ENCODE results near the gene HARS1.
"Not testable (repeated sequence)": the region's sequence is repeated elsewhere in the genome, so short reads cannot be mapped to it uniquely, and the experiment has no call there.

Gene HARS1, protein sequence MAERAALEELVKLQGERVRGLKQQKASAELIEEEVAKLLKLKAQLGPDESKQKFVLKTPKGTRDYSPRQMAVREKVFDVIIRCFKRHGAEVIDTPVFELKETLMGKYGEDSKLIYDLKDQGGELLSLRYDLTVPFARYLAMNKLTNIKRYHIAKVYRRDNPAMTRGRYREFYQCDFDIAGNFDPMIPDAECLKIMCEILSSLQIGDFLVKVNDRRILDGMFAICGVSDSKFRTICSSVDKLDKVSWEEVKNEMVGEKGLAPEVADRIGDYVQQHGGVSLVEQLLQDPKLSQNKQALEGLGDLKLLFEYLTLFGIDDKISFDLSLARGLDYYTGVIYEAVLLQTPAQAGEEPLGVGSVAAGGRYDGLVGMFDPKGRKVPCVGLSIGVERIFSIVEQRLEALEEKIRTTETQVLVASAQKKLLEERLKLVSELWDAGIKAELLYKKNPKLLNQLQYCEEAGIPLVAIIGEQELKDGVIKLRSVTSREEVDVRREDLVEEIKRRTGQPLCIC

DNA sequence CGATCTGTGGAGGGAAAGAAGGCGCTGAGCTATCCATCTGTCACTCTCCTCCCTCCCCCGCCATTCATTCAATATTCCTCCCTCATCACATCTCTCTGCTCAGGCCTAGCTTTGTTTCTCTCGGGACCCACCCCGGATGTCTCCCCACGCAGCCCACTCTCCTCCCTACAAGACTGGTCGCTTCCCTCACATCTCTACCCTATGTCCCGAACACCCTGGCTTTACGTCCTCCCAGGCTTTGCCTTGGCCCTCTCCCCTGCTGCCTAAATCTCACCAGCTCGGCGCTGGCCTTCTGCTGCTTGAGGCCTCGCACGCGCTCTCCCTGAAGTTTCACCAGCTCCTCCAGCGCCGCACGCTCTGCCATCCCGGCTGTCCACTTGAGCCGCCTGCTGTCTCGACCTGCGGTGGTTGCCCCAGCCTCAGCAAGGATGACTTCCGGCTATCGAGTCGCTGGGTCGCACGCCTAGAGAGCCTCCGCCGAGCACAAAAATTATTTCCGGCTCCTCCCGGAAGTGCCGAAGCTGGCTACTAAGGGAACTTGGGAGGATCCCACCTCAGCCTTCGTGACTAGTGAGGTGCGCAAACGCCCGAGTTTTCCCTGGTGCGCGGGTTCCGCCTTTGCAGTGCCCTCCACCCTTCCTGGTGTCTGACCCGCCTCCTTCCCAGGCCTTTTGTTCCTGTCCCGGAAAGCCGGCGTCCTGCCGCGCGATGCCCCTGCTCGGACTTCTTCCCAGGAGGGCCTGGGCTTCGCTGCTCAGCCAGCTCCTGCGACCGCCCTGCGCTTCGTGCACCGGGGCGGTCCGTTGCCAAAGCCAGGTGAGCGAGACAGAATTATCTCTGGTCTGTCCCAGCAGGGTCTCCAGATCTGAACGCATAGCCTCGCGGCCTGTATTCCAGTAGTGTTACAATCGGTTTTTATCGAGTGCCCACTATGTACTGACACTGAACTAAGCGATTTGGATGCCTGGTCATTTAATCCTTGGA lies at the start of gene HARS1, which contains the start of gene HARS2:
HARS1 (minus strand) TSS at position 430 of the 984 bp plus-strand sequence; CDS start at position 364, 66 bp downstream.
HARS2 (plus strand) TSS at position 515 of the 984 bp plus-strand sequence; CDS start at position 709, 194 bp downstream.
- peak; percentile 59 for DNase-seq (ENCODE audit: low read depth)

DNA sequence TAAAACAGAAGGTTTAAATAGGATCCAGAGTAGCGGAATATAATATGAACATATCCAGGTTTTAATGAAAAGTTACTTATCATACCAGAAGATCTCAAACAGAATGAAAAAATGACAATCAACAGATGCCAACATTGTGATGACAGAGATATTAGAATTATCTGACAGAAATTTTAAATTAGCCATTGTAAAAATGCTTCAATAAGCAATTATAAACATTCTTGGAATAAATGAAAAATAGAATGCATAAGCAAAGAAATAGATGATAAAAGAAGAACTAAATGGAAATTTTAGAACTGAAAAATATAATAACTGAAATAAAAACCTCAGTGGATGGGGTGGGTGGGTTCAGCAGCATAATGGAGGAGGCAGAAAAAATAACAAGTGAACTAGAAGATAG lies 46.3 kb upstream of the HARS1 start:
- no peak for DNase-seq (ENCODE audit: low read depth)

DNA sequence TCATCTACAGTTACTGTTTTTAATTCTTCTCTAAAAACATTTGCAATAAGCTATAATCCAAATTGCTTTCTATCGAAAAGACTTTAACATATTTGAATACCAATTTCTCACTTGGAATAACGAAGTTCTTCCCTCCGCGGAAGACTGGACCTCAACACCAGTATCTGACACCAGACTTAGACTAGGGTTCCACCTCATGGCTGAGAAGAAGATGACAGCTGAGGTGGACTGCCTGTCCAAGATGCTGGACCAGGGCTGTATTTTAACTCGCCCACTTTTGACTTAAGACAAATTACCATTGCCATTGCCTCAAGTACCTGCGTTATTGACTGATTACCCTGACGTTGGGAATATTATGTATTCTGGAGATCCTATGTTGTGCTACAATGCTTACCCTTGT lies 43.2 kb upstream of the HARS1 start:
- DNase-seq (ENCODE audit: low read depth), result no peak

DNA sequence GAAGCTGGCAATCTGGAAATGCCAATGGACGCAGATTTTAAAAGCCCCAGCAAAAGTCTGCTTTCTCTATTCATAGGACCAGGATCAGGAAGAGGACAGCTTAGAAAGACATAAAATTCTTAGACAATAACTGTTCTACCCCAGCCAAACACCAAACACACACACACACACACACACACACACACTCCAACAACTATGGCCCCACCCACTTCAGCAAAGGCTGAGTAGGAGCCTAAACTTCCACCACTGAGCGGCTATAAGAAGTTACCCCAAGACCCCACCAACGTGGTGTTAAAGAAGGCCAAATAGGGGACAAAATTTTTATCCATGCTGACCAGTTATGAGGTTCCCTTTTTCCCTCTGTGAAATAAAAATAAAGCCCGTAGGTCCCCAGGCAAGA lies 41.9 kb upstream of the HARS1 start:
- DNase-seq (ENCODE audit: low read depth), result no peak

DNA sequence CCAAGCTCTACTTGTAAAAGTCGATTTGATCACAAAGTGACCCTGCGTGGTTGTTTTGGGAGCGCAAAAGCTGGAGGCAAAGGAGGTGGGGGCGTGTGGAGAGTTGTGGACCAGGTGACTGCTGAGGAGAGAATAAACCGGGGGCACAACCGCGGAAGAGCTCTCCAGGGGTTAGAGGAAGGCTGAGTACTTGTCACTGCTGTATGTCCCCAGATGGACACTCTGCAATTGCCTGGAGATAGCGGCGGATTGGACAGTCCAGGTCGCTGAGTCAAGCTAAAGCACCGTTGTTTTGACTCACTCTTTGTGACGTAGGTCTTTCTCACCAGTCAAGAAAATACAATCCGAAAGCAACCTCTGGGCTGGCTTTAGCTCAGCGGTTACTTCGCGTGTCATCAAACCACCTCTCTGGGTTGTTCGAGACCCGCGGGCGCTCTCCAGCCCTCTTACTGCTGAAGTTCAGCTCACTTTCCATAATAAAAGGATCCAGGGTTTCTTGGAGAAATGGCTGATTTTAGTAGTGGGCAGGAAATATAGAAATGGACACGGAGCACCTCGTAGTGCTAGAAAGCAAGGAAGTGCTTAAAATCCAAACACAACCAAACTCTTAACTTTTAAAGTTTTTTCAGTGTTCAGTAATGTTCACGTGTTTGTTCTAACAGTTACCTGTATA lies 34.8 kb upstream of the HARS1 start:
- DNase-seq (ENCODE audit: low read depth), result peak; percentile 64

DNA sequence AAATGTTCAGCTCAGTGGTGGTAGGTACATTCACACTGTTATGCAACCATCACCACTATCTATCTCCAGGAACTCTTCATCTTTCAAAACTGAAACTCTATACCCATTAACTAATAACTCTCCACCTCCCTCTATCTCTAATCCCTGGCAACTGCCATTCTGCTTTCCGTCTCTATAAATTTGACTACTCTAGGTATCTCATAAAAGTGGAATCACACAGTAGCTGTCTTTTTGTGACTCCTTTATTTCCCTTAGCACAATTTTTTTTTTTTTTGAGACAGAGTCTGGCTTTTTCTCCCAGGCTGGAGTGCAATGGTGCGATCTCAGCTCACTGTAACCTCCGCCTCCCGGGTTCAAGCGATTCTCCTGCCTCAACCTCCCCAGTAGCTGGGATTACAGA lies 30.2 kb upstream of the HARS1 start:
- not testable (repeated sequence) for DNase-seq (ENCODE audit: low read depth)

DNA sequence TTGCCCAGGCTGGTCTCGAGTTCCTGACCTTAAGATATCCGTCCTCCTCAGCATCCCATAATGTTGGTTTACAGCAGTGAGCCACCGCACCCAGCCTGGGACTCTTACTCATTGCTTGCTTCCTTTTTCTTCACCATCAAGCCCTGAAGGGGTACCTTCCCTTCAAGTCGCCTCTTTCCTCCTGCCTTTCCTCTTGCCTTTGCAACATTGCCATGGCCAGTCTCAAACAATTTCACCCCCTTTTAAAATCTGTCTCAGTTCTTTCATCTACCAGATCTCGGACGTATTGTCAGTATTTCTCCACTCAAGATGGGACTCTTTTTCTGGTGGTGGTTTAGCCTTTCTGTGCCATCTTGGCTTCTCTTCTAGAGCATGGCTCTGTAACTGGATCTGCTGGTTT lies 29.6 kb upstream of the HARS1 start:
- not testable (repeated sequence) for DNase-seq (ENCODE audit: low read depth)

DNA sequence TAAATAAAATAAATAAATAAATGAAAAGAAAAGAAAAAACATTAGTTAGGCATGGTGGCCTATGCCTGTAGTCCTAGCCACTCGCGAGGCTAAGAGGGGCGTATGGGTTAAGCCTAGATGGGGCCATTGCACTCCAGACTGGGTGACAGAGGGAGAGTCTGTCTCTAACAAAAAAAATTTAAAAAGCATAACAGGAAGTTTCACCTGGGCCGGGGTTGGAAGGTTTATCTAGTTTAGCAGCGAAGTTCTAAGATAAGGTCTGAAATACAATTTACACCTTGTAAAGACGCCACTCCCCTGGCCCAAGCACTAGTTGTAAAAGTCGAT lies 27.1 kb upstream of the HARS1 start:
- no peak for DNase-seq (ENCODE audit: low read depth)

DNA sequence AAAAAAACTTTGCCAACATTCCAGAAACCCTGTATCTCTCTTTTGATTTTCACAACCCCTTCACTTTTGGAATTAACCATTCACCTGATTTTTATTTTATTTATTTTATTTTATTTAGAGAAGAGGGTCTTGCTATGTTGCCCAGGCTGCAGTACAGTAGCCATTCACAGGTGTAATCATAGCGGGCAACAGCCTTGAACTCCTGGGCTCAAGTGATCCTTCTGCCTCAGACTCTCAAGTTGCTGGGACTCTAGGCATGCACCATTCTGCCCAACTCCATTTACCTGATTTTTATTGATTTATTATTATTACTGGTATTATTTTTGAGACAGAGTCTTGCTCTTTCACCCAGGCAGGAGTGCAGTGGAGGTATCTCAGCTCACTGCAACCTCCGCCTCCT lies 25.1 kb upstream of the HARS1 start:
- not testable (repeated sequence) for DNase-seq (ENCODE audit: low read depth)

DNA sequence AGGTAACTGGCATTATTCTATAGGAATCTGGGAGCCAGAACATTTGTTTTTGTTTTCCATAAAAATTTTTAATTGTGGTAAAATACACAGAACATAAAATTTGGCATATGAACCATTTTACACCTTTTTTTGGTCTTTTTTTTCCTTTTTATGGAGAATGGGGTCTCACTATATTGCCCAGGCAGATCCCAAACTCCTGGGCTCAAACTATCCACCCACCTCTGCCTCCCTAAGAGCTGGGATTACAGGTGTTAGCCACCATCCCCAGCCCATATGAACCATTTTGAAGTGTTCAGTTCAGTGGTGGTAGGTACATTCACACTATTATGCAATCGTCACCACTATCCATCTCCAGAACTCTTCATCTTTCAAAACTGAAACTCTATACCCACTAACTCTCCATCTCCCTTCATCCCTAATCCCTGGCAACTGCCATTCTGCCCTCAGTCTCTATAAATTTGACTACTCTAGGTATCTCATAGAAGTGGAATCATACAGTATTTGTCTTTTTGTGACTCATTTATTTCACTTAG lies 22.5 kb upstream of the HARS1 start:
- DNase-seq (ENCODE audit: low read depth), result no peak

DNA sequence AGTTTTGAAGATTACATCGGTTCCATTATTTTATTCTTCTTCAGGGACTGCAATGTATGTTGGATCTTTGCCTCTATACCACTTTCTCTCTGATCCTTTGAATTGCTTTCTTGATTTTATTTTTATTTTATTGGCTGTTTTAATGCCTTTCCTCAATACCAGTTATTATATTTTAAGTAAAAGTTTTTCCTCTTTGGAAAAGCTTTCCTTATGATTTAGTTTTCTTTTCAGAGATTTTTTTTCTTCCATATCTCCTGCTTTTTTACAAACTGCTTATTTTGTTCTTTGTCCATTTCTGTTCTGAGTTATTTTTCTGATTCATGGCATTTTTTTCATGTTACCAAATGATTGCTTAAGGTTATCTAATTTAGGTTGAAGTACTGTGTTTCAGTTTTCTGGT lies 20.6 kb upstream of the HARS1 start:
- no peak for DNase-seq (ENCODE audit: low read depth)

DNA sequence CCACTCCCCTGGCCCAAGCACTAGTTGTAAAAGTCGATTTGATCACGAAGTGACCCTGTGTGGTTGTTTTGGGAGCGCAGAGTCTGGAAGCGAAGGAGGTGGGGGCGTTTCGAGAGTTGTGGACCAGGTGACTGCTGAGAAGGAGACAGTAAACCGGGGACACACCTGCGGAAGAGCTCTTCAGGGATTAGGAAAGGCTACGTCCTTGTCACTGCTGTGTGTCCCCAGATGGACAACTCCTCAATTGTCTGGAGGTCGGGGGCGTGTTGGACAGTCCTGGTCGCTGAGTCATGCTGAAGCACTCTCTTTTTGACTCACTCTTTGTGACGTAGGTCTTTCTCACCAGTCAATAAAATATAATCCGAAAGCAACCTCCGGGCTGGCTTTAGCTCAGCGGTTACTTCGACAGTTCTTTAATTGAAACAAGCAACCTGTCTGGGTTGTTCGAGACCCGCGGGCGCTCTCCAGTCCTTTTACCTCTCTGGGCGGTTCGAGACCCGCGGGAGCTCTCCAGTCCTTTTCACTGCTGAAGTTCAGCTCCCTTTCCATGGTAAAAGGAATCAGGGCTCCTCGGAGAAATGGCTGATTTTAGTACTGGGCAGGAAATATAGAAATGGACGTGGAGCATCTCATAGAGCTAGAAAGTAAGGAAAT lies 19.9 kb upstream of the HARS1 start:
- DNase-seq (ENCODE audit: low read depth), result peak; percentile 63

DNA sequence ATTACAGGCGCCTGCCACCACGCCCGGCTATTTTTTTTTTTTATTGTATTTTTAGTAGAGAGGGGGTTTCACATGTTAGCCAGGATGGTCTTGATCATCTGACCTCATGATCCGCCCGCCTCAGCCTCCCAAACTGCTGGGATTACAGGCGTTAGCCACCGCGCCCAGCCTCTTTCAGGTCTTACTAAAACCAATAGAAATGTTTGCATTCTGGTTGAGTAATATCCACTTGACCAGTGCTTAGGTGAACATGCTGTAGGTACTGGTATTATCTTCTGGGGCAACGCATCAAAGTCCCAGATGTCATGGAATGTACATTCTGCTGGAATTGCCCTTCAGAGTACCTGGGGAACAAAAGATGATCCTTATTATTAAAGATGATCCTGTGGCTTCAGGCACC lies 17.6 kb upstream of the HARS1 start:
- not testable (repeated sequence) for DNase-seq (ENCODE audit: low read depth)

DNA sequence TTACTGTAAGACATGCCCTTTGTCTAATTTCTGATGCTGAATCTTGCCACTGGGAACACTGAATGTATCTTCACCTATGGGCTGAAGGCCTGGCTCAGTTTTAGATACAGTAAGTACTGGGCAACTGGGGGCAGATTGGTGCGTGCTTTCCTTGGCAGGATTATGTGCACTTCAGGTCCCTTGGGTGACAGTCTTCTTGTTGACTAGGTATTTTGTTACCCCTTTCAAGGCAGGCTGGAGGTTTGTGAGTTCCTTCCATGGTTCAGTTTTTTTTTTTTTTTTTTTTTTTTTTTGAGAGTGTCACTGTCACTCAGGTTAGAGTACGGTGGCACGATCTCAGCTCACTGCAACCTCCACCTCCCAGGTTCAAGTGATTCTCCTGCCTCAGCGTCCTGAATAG lies 16.6 kb upstream of the HARS1 start:
- no peak for DNase-seq (ENCODE audit: low read depth)

DNA sequence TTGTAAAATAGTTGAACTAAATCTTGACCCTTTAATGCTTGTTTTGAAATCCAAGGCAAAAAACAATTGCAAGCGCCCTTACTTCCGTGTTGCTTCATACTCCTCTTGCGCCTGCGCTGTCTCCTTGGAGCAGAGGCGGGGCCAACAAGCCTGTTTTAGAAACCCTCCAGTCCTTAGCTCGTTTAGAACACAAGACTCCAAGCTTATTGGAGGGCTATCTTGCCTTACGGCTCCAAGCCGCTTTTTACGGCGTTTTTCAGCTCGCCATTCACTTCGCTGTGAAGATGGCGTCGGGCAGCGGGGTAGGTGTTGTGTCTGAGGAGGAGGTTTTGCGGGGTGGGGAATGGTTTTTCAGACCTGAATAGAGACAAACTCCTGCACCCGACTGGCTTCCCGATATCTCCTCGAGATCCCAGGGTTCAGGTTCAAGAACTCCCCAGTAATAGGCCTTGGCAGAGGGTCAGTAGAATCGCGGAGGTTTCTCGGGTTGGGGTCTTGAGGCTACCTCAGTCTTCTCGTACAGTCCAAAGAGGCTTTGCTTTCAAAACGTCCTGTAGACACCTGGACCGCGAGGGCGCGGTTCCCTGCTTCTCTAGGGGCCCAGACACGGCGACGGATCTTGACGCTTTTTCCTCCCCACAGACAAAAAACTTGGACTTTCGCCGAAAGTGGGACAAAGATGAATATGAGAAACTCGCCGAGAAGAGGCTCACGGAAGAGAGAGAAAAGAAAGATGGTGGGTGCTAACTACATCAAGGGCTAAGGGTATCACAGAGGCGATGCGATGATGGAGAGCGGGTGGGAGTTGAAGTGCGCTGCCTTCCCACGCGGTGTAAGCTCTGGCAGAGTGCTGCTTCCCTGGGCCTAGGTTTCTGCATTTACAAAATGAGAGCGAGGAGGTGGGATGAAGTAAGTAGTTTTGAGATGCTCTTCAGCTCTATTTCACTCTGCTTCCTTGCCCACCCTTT lies 9.3 kb upstream of the HARS1 start, which contains the start of gene ZMAT2:
ZMAT2 (plus strand) TSS at position 271 of the 968 bp plus-strand sequence; CDS start at position 285, 14 bp downstream.
- peak; percentile 69 for DNase-seq (ENCODE audit: low read depth)

DNA sequence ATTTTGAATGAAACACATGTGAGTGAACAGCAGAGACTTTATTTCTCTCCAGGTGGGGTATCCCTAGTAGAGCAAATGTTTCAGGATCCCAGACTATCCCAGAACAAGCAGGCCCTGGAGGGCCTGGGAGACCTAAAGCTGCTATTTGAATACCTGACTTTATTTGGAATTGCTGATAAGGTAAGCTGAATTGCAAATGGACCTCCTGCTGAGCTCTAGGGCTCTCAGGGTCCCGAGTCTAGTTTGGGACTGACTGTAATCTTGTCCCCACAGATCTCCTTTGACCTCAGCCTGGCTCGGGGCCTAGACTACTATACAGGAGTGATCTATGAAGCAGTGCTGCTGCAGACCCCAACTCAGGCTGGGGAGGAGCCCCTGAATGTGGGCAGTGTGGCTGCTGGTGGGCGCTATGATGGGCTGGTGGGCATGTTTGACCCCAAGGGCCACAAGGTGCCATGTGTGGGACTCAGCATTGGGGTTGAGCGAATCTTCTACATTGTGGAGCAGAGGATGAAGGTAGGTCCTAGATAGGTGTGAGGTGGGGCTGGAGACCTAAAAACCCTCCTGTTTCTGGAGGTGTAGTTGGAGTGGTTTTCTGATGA lies 5.8 kb upstream of the HARS1 start:
- no peak for DNase-seq (ENCODE audit: low read depth)

DNA sequence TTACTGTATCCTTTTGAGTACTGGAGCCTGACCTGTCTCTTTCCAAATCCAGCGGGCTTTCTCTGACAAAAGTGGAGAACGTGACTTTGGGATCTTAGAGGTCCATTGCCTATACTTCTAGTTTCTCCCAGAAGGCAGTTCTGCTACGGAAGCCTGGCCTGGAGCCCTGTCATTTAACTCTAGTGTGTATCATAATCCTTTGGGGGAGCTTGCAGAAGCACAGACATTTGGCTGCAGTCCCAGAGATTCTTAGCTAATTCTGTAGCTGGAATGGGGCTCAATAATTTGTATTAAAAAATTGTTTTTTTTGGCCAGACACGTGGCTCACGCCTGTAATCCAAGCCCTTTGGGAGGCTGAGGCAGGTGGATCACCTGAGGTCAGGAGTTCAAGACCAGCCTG lies 3.1 kb upstream of the HARS1 start:
- DNase-seq (ENCODE audit: low read depth), result no peak

DNA sequence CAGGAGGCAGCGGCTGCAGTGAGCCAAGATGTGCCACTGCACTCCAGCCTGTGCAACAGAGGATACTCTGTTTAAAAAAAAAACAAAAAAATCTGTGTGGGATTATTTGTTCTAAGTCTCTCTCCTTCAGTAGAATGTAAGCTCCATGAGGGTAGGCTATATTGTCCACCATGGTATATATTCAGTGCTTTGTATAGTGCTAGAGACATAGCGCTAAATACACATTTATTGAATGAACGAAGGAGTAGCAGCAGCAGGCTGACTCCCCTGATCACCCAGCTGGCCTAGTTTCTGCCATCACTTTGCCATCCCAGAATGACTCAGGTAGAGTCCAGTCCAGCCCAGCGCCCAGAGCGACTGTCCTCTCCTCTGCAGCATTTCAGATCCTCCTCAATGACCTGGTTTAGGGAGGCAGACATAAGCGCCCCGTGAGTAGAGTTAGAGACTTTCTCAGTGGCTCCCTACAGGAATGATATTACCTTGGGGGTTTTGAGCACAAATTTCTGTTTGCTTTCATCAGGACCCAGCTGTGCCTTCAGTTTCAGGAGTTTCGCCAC lies 716 bp downstream of the HARS1 start:
- no peak for DNase-seq (ENCODE audit: low read depth)

DNA sequence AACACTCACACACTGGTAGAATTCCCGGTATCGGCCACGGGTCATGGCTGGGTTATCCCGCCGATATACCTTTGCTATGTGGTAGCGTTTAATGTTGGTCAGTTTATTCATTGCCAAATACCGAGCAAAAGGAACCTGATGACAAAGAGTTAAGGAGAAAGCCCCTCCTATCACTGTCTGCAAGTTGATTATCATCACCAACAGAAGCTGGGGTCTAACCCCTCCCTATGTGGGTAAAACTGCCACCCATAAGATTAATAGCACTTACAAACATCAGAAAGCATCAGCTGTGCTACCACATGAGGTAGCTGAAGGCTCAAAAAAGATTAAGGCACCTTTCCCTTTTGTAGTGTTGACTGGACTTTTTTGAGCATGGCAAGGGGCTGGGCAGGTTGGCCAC lies 12.2 kb downstream of the HARS1 start:
- DNase-seq (ENCODE audit: low read depth), result no peak
